Measurements from ENCODE around the gene DOCK6.

Gene DOCK6

GRCh38 chr19:11290256-11290655 lies 27.9 kb upstream of the DOCK6 start:
- ATAC-seq: no peak

GRCh38 chr19:11288349-11288748 lies 26.0 kb upstream of the DOCK6 start:
- peak; percentile 77 for ATAC-seq
- TF ChIP-seq PATZ1 (CRISPR knock-in tag; IDR thresholded peaks at IDR 0.05; ENCODE audit: borderline replicate concordance) (no peak), RARB (CRISPR knock-in tag; IDR thresholded peaks at IDR 0.05) (no peak), CREB5 (CRISPR knock-in tag; IDR thresholded peaks at IDR 0.05; ENCODE audit: low read depth) (no peak), POU6F1 (CRISPR knock-in tag; IDR thresholded peaks at IDR 0.05; ENCODE audit: borderline replicate concordance, low read depth) (no peak), TOX (CRISPR knock-in tag; IDR thresholded peaks at IDR 0.05; ENCODE audit: borderline replicate concordance) (no peak), ESRRG (CRISPR knock-in tag; IDR thresholded peaks at IDR 0.05) (no peak), ZNF70 (CRISPR knock-in tag; IDR thresholded peaks at IDR 0.05) (no peak), ZFP30 (CRISPR knock-in tag; IDR thresholded peaks at IDR 0.05) (no peak), PPARA (CRISPR knock-in tag; IDR thresholded peaks at IDR 0.05; ENCODE audit: borderline replicate concordance) (no peak), ISL1 (CRISPR knock-in tag; IDR thresholded peaks at IDR 0.05) (no peak), ZNF8 (CRISPR knock-in tag; IDR thresholded peaks at IDR 0.05) (no peak), SNAI2 (CRISPR knock-in tag; IDR thresholded peaks at IDR 0.05) (no peak), CSRNP3 (CRISPR knock-in tag; IDR thresholded peaks at IDR 0.05) (no peak), ZNF565 (CRISPR knock-in tag; conservative IDR thresholded peaks at IDR 0.05; ENCODE audit: low read depth) (no peak), CSDC2 (CRISPR knock-in tag; IDR thresholded peaks at IDR 0.05) (no peak), TCF4 (CRISPR knock-in tag; IDR thresholded peaks at IDR 0.05; ENCODE audit: borderline replicate concordance) (no peak), GLIS3 (CRISPR knock-in tag; IDR thresholded peaks at IDR 0.05) (no peak)

More at GRCh38 chr19:11290256-11290655, 27.9 kb upstream of the DOCK6 start:
- TF ChIP-seq TOX (CRISPR knock-in tag; IDR thresholded peaks at IDR 0.05; ENCODE audit: borderline replicate concordance) (no peak), PPARA (CRISPR knock-in tag; IDR thresholded peaks at IDR 0.05; ENCODE audit: borderline replicate concordance) (no peak), CSRNP3 (CRISPR knock-in tag; IDR thresholded peaks at IDR 0.05) (no peak), PATZ1 (CRISPR knock-in tag; IDR thresholded peaks at IDR 0.05; ENCODE audit: borderline replicate concordance) (no peak), ZFP30 (CRISPR knock-in tag; IDR thresholded peaks at IDR 0.05) (no peak), CREB5 (CRISPR knock-in tag; IDR thresholded peaks at IDR 0.05; ENCODE audit: low read depth) (no peak), POU6F1 (CRISPR knock-in tag; IDR thresholded peaks at IDR 0.05; ENCODE audit: borderline replicate concordance, low read depth) (no peak)

Measured in SK-N-SH treated with all-trans-retinoic acid at 6 μM for 48 hours (cell line).